Liver (tissue), 1 donor: ENCODE data around the gene SHQ1.

Source experiments
- SP1 ChIP-seq: IDR thresholded peaks from 2 replicates; pipeline ENCODE4 v1.6.1; 2018; ENCODE audit warnings: antibody characterized with exemption, mild to moderate bottlenecking
- TAF1 ChIP-seq: conservative IDR thresholded peaks from 2 replicates; pipeline ENCODE4 v1.6.1; 2016; ENCODE audit warnings: antibody characterized with exemption, mild to moderate bottlenecking
- TF ChIP-seq, protein P1 (sequence below): IDR thresholded peaks from 2 replicates; pipeline ENCODE4 v1.6.1; 2016; ENCODE audit warnings: antibody characterized with exemption
- donor health status: healthy.

DNA sequence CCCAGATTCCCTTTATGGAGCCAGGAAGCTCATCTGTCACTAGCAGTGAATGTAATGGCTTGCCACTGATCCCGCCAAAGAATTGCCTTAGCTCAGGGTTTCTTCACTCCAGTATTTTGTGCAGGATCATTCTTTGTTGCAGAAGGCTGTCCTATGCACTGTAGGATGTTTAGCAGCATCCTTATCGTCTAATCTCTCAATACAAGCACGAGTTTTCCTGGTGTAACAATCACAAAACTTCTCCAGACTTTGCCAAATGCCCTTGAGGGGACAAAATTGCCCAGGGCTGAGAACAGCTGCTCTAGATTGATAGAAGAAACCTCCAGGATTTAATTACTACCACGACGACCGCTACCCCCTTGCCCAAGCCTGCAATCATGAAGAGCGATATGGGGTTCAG lies 6.8 kb upstream of the SHQ1 start:
- TF ChIP-seq SP1 (no peak), TAF1 (no peak)
- TF ChIP-seq, protein P1, sequence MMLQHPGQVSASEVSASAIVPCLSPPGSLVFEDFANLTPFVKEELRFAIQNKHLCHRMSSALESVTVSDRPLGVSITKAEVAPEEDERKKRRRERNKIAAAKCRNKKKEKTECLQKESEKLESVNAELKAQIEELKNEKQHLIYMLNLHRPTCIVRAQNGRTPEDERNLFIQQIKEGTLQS: no peak
